ENCODE data around the gene P2RX7.
"Not testable (repeated sequence)": the region's sequence is repeated elsewhere in the genome, so short reads cannot be mapped to it uniquely, and the experiment has no call there.

The P2RX7 gene

DNA sequence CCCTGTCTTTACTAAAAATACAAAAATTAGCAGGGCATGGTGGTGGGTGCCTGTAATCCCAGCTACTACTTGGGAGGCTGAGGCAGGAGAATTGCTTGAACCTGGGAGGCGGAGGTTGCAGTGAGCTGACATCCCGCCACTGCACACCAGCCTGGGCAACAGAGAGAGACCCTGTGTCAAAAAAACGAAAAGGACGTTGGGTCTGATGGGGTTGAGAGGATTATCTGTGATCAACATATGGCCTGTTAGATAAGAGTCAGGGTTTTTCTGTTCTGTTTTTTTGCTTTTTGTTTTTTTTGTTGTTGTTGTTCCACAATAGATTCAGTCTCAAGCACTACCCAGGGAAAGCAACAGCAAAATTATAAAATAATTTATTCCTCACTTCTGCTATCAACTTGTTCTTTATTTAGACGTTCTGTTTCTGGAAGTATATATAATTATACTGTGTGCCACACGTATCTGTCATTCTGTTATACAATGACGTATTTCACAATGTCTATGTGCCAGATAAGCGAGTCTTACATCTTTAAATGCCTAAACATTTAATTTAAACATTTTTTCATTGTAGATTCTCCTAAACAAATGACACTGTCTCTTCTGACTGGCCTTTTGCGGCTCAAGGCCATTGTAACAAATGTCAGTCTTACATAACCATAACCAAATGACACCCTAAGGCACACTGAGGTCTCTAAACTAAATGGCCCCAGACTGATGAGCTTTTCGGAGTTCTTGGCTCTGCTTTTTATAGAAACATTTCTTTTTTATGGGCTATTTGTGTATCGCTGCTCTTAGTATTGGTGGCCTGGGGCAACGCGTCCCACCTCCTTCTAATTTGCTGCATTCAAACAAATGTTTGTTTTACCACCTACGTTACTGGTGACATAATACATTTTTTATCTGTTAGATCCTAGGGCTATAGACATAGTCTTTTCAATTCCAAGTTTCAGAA, 70.0 kb downstream of the P2RX7 start:
- in situ Hi-C loops (cut with MboI; ENCODE audit: low sequenced_read_pairs): no loop called here

DNA sequence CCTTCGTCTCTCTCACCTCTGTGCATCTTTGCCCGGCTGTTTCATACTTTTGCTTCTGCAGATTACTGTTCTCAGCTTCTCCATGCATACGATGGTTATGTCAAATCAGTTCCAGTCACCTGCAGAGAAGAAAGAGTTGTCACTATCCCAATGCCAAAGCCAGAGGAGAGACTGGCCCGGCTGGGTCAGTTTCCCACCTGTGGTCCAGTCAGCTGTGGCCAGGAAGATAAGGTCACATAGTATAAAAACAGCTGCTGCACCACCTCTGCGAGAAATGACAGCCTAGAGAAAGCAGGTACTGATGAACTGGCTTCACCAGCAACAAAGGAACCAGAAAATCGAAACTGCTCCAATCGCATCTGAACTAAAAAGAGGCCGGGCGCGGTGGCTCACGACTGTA, 70.8 kb downstream of the P2RX7 start:
- in situ Hi-C loops (cut with MboI; ENCODE audit: low sequenced_read_pairs): no loop called here

DNA sequence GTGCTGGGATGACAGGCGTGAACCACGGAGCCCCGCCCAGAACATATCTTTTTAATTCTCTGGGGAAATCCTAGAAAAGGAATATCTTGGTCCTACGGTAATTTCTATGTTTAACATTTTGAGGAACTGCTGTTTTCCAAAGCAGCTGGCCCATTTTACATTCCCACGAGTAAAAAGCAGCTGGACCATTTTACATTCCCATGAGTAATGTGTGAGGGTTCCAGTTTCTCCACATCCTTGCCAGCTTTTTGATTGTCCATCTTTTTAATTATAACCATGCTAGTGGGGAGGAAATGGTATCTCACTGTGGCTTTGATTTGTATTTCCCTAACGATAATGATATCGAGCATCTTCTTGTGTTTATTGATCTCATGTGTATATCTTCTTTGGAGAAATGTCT, 72.8 kb downstream of the P2RX7 start:
- in situ Hi-C loops (cut with MboI; ENCODE audit: low sequenced_read_pairs): no loop called here

DNA sequence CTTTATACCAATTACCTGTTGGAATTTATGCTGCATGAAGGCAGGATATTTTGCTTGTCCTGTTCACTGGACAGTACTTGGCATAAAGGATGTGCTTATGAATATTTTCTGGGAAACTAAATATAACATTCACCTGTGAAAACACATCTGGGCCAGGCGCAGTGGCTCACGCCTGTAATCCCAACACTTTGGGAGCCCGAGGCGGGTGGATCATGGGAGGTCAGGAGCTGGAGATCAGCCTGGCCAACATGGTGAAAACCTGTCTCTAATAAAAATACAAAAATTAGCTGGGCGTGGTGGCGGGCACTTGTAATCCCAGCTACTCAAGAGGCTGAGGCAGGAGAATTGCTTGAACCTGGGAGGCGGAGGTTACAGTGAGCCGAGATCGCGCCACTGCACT, 75.9 kb downstream of the P2RX7 start:
- in situ Hi-C loops (cut with MboI; ENCODE audit: low sequenced_read_pairs): not testable (repeated sequence)

DNA sequence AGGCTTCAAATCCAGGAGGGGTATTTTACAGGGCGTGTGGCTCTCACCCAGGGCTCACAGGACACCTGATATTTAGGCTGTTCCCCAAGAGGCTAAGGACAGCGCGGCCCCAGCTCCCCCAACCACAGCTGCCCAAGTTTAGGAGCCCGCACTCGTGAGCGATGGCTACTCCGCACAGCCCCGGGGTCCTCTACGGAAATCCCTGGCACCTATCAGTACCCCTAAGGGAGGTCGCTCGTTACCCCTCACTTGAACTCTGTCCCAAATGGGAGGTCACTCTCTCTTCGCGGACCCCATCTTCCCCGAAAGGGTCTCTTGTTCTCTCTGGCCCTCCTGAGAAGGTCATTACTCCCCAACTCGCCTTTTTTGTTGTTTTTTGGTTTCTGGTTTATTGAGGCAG, 76.5 kb downstream of the P2RX7 start:
- in situ Hi-C loops (cut with MboI; ENCODE audit: low sequenced_read_pairs): no loop called here

DNA sequence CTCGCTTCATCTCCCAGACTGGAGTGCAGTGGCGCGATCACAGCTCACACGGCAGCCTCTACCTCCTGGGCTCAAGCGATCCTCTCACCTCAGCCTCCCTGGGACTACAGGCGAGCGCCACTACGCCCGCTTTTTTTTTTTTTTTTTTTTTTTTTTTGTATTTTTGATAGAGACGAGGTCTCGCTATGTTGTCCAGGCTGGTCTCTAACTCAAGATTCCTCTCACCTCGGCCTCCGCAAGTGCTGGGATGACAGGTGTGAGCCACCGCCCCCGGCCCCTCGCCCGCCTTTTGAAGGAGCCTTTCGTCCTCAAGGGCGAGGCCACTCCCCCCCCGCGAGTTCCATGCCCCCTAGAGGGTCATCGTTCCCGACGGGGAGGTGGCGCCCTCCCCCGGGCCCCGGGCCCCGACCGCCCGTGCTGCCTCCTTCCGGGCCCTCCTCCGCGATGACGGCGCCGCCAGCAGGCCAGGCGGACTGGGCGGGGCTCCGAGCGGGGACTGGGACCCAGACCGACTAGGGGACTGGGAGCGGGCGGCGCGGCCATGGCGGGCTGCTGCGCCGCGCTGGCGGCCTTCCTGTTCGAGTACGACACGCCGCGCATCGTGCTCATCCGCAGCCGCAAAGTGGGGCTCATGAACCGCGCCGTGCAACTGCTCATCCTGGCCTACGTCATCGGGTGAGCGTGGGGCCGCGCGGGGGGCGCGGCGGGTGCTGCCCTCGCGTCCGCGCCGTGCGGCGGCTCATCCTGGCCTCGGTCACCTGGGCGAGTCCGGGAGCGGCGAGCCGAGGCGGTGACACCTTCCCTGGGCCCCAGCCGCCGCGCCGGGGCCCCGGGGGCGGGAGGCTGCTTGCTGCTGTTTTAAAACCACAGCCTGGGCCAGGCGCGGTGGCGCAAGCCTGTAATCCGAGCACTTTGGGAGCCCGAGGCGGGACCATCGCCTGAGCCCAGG, 77.2 kb downstream of the P2RX7 start, which contains the start of gene P2RX4:
P2RX4 (plus strand) TSS at position 506 of the 949 bp plus-strand sequence; CDS start at position 542, 36 bp downstream.
- in situ Hi-C loops (cut with MboI; ENCODE audit: low sequenced_read_pairs): no loop called here

DNA sequence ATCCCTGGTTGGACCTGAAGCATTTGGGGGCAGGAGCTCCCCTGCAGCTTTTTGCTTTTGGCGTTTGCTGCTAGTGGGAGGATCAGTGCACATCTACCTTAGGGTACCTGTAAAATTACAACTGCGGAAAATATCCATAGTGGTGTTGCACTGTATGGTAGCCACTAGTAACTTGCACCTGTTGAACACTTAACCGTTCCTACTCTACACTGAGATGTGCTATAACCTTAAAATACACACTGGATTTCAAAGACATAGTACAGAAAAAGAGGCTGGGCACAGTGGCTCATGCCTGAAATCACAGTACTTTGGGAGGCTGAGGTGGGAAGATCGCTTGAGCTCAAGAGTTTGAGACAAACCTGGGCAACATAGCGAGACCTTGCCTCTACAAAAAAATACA, 80.2 kb downstream of the P2RX7 start:
- in situ Hi-C loops (cut with MboI; ENCODE audit: low sequenced_read_pairs): no loop called here

DNA sequence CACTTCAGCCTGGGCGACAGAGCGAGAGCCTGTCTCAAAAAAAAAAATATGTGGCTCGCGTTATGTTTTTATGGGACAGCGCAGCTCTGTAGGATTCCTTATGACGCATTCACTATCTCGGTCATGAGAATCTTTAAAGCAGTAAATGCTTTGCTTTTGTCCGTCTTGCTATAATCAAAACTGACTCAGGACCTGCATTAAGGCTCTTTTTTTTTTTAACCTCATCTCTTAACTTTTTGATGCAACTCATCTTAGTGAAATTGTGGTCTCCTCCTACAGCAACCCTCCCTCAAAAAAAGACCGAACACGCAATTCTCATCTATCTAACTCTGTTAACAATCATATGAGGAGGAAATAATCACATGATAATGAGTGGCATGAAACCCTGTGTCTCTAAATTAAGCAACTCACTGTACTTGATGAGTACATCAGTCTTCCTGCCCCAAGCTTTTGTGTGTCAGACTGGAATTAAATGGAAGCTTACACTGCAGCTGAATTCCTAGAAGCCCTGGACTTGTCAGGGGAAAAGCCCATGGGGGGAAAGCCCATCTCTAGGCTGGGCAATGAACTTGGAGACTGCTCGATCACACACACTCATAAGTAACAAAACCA, 81.6 kb downstream of the P2RX7 start:
- in situ Hi-C loops (cut with MboI; ENCODE audit: low sequenced_read_pairs): no loop called here

DNA sequence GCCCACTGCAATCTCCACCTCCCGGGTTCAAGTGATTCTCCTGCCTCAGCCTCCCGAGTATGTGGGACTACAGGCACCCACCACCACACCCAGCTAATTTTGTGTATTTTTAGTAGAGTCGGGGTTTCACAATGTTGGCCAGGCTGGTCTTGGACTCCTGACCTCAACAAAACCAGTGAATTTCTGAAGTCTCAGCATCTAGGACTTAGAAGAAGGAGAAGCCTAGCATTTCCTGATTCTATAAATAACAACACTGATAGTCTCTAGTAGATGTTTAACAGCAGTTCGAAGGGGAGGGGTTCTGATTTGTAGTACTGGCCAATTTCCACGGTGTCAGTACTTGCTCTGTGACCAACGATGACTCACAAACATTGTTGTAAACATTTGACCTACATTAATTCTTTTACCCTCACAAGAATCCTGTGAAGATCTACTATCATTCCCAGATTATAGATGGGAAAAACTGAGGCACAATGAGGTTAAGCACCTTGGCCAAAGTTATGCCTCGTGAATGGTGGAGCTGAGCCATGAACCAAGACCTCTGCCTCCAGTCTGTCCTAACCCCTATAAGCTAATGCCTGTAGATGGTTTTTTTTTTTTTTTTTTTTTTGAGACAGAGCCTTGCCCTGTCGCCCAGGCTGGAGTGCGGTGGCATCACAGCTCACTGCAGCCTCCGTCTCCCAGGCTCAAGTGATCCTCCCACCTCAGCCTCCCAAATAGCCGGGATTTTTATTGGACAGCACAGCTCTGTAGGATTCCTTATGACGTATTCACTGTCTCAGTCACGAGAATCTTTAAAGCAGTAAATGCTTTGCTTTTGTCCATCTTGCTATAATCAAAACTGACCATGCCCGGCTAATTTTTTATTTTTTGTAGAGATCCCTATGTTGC, 82.4 kb downstream of the P2RX7 start:
- in situ Hi-C loops (cut with MboI; ENCODE audit: low sequenced_read_pairs): no loop called here

DNA sequence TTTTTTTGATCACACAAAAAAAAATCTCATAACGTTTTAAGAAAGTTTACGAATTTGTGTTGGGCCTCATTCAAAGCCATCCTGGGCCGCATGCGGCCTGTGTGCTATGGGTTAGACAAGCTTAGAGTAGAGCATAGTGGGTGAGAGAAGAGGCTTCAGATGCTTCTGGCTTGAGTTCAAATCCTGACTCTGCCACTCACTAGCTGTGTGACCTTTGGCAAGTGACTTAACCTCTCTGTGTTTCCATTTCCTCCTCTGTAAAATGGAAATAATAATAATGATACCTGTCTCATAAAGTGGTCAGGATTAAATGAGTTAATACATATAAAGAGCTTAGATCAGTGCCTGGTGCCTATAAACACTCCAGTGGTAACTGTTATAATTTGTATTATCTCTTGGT, 83.4 kb downstream of the P2RX7 start:
- in situ Hi-C loops (cut with MboI; ENCODE audit: low sequenced_read_pairs): no loop called here

DNA sequence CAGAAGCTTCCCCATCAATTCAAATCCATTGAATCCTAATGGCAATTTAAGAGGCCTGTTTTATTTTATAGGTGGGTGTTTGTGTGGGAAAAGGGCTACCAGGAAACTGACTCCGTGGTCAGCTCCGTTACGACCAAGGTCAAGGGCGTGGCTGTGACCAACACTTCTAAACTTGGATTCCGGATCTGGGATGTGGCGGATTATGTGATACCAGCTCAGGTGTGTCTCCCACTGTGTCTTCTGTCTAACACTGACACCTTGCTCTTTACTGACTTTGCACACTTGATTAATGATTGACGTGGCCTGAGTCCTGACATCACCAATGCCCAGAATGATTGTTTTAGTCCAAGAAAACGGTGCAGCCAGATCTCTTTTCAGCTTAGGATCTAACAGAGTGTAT, 84.4 kb downstream of the P2RX7 start:
- in situ Hi-C loops (cut with MboI; ENCODE audit: low sequenced_read_pairs): no loop called here

DNA sequence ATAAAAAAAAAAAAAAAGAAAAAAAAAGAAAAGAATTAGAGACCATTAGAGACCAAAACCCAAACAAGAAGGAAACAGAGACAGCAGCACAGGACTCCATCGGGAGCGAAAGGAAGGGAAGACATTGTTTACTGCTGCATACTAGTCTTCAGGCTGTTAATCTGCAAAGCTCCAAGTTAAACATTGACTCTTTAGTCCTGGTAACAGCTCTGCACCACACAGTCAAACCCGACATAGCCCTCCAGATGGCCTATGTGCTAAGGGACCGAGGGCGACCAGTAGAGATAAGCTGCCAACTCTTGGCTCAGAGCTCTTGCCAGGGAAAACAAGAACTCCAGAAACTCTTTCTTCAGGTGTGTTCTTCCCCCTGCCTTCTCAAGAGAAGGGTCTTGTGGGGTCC, 85.1 kb downstream of the P2RX7 start:
- in situ Hi-C loops (cut with MboI; ENCODE audit: low sequenced_read_pairs): no loop called here

DNA sequence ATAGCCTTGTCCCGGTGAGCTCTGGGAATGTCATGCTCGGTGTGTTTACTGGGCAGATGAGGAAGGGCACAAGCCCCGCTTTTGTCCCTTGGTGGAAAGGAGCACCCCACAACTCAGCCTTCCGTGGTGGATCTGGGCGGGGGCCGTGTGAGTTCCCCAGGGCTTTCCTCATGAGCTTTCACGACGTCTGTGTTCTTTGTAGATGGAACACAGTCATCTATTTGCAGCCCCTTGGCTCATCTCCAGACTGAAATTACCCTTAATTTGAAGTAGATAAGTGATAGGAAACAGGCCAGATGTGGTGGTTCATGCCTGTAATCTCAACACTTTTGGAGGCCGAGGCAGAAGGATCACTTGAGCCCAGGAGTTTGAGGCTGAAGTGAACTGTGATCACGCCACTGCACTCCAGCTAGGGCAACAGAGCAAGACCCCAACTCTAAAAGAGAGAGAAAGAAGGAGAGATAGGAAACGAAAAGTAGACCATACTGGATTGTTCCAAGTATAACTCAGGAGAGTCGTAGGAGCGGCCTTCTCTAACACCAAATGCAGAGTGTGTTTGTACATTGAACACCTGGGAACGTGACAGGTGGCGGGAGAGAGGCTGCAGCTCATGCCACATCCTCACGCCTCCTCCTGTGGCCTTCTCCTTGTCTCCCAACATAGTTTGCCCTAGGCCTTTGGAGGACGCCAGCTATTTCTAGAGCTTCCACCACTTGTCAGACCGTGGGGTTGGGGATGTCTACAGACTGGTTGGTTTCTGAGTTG, 86.1 kb downstream of the P2RX7 start:
- in situ Hi-C loops (cut with MboI; ENCODE audit: low sequenced_read_pairs): no loop called here

DNA sequence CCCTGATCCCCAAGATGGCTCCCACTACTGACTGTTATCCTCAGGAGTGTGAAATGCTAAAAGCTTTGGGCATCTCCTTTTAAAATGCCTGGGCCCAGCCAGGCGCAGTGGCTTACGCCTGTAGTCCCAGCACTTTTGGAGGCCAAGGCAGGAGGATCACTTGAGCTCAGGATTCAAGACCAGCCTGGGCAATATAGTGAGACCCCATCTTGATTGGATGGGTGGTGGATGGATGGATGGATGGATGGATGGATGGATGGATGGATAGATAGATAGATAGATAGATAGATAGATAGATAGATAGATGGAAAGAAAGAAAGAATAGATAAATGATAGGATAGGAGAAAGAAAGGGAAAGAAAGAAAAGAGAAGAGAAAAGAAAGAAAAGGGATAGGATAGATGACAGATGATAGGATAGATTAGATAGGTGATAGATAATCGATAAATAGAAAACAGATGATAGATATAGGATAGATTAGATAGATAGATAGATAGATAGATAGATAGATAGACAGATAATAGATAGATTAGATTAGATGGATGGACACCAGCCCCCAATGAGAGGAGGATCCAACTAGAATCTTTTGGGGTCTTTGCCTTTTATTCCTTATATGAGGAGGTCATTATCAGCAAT, 86.8 kb downstream of the P2RX7 start:
- in situ Hi-C loops (cut with MboI; ENCODE audit: low sequenced_read_pairs): no loop called here

DNA sequence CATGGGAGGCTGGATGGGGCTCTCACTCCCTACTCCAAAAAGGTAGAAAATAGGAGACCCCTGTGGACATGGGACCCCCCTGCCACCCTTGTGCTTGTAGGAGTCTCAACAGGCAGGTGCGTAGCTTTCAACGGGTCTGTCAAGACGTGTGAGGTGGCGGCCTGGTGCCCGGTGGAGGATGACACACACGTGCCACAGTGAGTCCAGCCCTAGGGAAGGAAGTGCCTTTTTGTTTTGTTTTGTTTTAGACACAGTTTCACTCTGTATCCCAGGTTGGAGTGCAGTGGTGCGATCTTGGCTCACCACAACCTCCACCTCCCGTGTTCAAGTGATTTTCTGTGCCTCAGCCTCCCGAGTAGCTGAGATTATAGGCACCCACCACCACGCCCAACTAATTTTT, 90.2 kb downstream of the P2RX7 start:
- in situ Hi-C loops (cut with MboI; ENCODE audit: low sequenced_read_pairs): no loop called here

DNA sequence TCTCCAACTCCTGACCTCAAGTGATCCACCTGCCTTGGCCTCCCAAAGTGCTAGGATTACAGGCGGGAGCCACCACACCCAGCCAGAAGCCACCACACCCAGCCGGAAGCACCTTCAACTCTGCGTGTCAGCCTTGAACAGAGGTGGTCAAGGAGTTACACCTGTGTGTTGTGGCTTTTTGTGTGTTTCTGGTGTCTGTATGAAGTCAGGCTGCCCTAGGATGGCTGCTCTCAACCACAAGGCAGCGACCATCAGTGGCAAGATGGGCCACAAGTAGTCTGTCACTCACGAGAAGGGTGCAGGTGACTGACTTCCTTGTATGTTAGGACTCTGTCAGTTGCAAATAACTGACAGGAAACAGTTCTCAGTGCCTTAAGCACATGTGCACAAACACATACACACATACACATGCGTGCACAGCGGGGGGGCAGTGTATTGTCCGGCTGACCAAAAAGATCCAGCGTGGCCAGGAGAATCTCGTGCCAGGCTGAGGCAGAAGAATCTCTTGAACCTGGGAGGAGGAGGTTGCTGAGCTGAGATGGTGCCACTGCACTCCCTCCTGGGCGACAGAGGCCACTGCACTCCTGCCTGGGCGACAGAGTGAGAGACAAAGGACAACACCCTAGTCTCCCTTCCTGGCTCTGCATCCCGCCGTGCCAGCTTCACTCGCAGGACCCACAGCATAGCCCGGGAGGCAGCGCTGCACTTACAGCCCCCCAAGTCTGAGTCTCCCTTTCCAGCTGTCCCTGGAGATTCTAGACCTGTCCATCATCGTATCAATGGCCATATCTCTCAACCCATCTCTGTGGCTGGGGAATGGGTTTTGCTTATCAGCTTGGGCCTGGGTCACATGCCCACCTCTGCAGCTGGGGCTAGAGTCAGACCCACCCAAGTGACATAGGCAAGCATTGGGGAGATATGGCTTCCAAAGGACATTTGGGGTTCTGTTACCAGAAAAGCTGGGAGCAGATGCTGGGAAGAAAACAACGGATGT, 90.9 kb downstream of the P2RX7 start:
- in situ Hi-C loops (cut with MboI; ENCODE audit: low sequenced_read_pairs): no loop called here

DNA sequence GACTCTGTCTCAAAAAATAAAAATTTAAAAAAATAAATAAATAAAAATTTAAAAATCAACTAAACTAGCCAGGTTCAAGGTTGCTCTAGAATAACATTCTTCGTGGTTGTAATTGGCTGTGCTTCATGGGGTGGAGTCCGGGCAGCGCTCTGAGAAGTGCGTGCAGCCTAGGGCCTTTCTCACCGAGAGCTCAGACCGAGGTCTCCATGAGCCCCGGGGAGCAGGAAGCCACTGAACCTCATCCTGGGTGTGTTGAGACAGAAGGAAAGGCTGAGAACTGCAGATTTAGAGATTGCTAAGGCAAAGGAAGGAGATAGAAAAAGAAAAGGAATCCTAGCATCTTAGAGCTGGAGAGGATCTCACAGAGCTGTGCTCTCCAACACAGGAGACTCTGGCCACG, 91.9 kb downstream of the P2RX7 start:
- in situ Hi-C loops (cut with MboI; ENCODE audit: low sequenced_read_pairs): no loop called here

DNA sequence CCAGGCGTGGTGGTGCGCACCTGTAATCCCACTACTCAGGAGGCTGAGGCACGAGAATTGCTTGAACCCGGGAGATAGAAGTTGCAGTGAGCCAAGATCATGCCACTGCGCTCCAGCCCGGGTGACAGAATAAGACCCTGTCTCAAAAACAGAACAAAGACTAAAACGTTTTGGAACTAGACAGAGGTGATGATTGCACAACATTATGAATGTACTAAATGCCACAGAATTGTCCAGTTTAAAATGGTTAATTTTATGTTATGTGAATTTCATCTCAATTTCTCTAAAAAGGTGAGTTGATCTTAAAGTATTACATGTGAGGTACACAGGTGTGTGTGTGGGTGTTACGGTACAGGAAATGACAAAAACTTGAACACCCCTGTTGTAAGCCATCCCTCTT, 93.7 kb downstream of the P2RX7 start:
- in situ Hi-C loops (cut with MboI; ENCODE audit: low sequenced_read_pairs): no loop called here
